Measurements from ENCODE around the gene FOXN4. TPM values are rescaled to one million over a fixed set of nuclear protein-coding genes. Genes with fewer than 3 reads are reported as not detected.

The FOXN4 gene
- total RNA-seq, 1 donor from 2014 or later = not detected

DNA sequence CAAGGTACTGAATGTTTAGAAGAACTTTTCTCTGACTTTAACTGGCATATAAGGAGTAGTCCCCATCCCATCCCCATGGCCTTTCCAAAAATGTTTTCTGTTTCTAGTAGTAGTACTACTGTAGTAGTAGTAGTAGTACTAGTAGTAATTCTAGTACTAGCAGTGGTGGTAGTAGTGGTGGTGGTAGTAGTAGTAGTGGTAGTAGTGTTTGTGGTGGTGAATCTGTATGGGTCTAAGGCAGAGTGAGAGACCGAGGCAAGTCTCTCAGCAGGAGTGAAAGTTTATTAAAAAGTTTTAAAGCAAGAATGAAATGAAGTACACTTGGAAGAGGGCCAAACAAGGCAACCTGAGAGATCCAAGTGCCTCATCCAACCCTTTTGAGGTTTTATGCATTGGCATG lies 58.6 kb downstream of the FOXN4 start:
- peaks cover 5% of the 10 kb centered on the region for H3K9me3 ChIP-seq
- no peak overlapping the region for H3K27ac ChIP-seq
- no peak for DNase-seq (ENCODE audit: extremely low spot score in 2 of 2)
- no peaks in the 10 kb centered on the region for H3K27me3 ChIP-seq
- peaks cover 0 to 43% of the 10 kb centered on the region in 2 donors for H3K36me3 ChIP-seq
- no peak overlapping the region for H3K4me3 ChIP-seq
- no peaks in the 10 kb centered on the region for H3K4me1 ChIP-seq
- intact Hi-C loops (cut with DNase I) = no loop called here
- TF ChIP-seq POLR2A (IDR thresholded peaks at IDR 0.05) (no peak), POLR2AphosphoS5 (IDR thresholded peaks at IDR 0.05; ENCODE audit: insufficient read depth in 1 of 2, low read depth in 1 of 2) (no peak)
- TF ChIP-seq, protein P1, sequence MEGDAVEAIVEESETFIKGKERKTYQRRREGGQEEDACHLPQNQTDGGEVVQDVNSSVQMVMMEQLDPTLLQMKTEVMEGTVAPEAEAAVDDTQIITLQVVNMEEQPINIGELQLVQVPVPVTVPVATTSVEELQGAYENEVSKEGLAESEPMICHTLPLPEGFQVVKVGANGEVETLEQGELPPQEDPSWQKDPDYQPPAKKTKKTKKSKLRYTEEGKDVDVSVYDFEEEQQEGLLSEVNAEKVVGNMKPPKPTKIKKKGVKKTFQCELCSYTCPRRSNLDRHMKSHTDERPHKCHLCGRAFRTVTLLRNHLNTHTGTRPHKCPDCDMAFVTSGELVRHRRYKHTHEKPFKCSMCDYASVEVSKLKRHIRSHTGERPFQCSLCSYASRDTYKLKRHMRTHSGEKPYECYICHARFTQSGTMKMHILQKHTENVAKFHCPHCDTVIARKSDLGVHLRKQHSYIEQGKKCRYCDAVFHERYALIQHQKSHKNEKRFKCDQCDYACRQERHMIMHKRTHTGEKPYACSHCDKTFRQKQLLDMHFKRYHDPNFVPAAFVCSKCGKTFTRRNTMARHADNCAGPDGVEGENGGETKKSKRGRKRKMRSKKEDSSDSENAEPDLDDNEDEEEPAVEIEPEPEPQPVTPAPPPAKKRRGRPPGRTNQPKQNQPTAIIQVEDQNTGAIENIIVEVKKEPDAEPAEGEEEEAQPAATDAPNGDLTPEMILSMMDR (IDR thresholded peaks at IDR 0.05) = no peak

DNA sequence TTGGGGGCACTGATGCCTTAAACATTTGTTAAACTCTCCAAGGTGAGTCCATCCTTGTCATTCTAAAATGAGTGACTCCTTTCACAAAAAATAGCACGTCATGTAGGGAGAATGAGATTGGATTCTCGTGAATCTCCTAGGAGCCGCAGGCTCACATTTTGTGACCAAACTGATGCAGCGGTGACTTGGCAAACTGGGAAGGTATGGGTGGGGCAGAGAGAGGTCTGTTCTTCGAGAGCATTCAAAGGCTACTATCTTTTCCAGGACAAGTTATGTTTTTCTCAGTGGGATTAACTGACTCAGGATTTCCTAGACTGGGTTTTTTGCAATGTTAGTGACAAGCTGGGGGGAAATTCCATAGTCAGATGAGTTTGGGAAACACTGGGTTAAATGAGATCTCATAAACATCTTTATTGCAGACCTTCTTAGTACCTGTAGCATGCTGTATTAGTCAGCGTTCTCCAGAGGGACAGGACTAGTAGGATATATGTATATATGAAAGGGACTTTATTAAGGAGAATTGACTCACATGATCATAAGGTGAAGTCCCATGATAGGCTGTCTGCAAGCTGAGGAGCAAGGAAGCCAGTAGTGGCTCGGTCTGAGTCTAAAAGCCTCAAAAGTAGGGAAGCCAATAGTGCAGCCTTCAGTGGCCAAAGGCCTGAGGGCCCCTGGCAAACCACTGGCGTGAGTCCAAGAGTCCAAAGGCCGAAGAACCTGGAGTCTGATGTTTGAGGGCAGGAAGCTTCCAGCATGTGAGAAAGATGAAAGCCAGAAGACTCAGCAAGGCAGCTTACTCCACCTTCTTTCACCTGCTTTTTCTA lies 61.0 kb downstream of the FOXN4 start:
- Histone ChIP-seq H3K27me3 (no peaks in the 10 kb centered on the region), H3K4me1 (no peaks in the 10 kb centered on the region), H3K4me3 (no peak overlapping the region), H3K27ac (no peak overlapping the region), H3K9me3 (no peaks in the 10 kb centered on the region), H3K36me3 (peaks cover 0 to 45% of the 10 kb centered on the region in 2 donors)
- intact Hi-C loops (cut with DNase I) = no loop called here
- TF ChIP-seq POLR2AphosphoS5 (IDR thresholded peaks at IDR 0.05; ENCODE audit: insufficient read depth in 1 of 2, low read depth in 1 of 2) = no peak
- TF ChIP-seq POLR2A (IDR thresholded peaks at IDR 0.05) = no peak
- TF ChIP-seq, protein P1 (IDR thresholded peaks at IDR 0.05) = no peak
- DNase-seq (ENCODE audit: extremely low spot score in 2 of 2) = no peak

DNA sequence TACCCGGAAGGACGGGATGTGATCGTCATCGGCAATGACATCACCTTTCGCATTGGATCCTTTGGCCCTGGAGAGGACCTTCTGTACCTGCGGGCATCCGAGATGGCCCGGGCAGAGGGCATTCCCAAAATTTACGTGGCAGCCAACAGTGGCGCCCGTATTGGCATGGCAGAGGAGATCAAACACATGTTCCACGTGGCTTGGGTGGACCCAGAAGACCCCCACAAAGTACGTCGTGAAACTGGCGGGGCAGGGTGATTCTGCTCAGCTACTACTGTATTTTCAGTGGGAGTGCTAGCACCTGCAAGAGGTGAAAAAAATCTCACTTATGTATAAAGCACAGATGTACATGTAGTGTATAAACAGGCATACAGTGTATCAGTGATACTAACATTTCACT lies 62.9 kb downstream of the FOXN4 start:
- no peaks in the 10 kb centered on the region for H3K4me1 ChIP-seq
- intact Hi-C loops (cut with DNase I) = no loop called here
- H3K9me3 ChIP-seq = no peaks in the 10 kb centered on the region
- no peak for DNase-seq (ENCODE audit: extremely low spot score in 2 of 2)
- H3K4me3 ChIP-seq = no peak overlapping the region
- H3K27ac ChIP-seq = no peak overlapping the region
- H3K36me3 ChIP-seq = peaks cover 0 to 56% of the 10 kb centered on the region in 2 donors
- TF ChIP-seq, protein P1 (IDR thresholded peaks at IDR 0.05) = no peak
- TF ChIP-seq POLR2A (IDR thresholded peaks at IDR 0.05) (no peak), POLR2AphosphoS5 (IDR thresholded peaks at IDR 0.05; ENCODE audit: insufficient read depth in 1 of 2, low read depth in 1 of 2) (no peak)
- H3K27me3 ChIP-seq = no peaks in the 10 kb centered on the region

DNA sequence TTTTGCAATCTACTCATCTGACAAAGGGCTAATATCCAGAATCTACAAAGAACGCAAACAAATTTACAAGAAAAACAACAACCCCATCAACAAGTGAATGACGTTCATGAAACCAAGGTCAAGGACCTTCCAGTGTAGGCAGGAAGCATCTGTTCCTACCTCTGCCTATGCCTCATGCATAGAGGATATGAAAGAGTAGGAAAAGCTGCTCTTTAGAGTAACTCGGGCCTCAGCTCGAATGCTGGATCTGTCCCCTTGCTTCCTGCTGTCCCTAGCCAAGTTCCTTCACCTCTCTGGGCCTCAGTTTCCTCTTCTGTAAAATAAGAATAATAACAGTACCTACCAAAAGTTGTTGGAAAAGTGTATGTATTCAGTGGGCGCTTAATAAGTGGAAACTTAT lies 65.0 kb downstream of the FOXN4 start:
- H3K27ac ChIP-seq = no peak overlapping the region
- H3K4me3 ChIP-seq = no peak overlapping the region
- no peaks in the 10 kb centered on the region for H3K4me1 ChIP-seq
- H3K27me3 ChIP-seq = no peaks in the 10 kb centered on the region
- intact Hi-C loops (cut with DNase I) = no loop called here
- H3K9me3 ChIP-seq = no peaks in the 10 kb centered on the region
- DNase-seq (ENCODE audit: extremely low spot score in 2 of 2) = no peak
- TF ChIP-seq POLR2A (IDR thresholded peaks at IDR 0.05) (no peak), POLR2AphosphoS5 (IDR thresholded peaks at IDR 0.05; ENCODE audit: insufficient read depth in 1 of 2, low read depth in 1 of 2) (no peak)
- TF ChIP-seq, protein P1 (IDR thresholded peaks at IDR 0.05) = no peak
- H3K36me3 ChIP-seq = peaks cover 0 to 74% of the 10 kb centered on the region in 2 donors

DNA sequence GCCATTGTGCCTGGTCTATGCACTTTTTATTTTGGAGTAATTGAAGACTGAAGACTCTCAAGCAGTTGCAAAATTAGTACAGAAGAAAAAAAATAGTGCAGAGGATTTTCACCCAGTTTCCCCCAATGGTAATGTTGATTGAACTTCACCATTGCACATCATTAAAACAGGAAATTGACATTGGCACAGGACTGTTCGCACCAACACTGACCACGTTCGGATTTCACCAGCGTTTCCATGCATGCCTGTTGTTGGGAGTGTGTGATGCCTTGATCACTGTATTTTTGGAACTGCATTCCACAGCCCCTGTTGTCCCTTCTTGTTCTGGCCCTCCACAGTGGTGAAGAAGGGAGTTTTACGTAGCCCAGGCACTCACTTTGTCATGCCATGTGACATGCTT lies 67.1 kb downstream of the FOXN4 start:
- H3K27me3 ChIP-seq = no peaks in the 10 kb centered on the region
- intact Hi-C loops (cut with DNase I) = no loop called here
- H3K27ac ChIP-seq = no peak overlapping the region
- H3K4me3 ChIP-seq = no peak overlapping the region
- H3K9me3 ChIP-seq = no peaks in the 10 kb centered on the region
- TF ChIP-seq POLR2A (IDR thresholded peaks at IDR 0.05) (no peak), POLR2AphosphoS5 (IDR thresholded peaks at IDR 0.05; ENCODE audit: insufficient read depth in 1 of 2, low read depth in 1 of 2) (no peak)
- TF ChIP-seq, protein P1 (IDR thresholded peaks at IDR 0.05) = no peak
- peaks cover 0 to 73% of the 10 kb centered on the region in 2 donors for H3K36me3 ChIP-seq
- DNase-seq (ENCODE audit: extremely low spot score in 2 of 2) = no peak
- H3K4me1 ChIP-seq = no peaks in the 10 kb centered on the region

All from vagina (tissue), 2 donors.